Measurements from ENCODE around the gene HBZ.
"Not testable (repeated sequence)": the region's sequence is repeated elsewhere in the genome, so short reads cannot be mapped to it uniquely, and the experiment has no call there.

HBZ gene

GRCh38 chr16:200388-200787 lies 47.9 kb downstream of the HBZ start:
- no peak for DNase-seq
- H3K36me3 ChIP-seq: peaks cover 75% of the 10 kb centered on the region
- no peaks in the 10 kb centered on the region for H3K27me3 ChIP-seq
- no peak overlapping the region for H3K4me3 ChIP-seq (ENCODE audit: low read depth, low read length)
- H3K9me3 ChIP-seq: no peaks in the 10 kb centered on the region
- no peaks in the 10 kb centered on the region for H3K4me1 ChIP-seq
- no peak for TF ChIP-seq CTCF (IDR thresholded peaks at IDR 0.05; ENCODE audit: low read depth, low read length)

GRCh38 chr16:203246-203645 lies 50.8 kb downstream of the HBZ start:
- DNase-seq: no peak
- TF ChIP-seq CTCF (IDR thresholded peaks at IDR 0.05; ENCODE audit: low read depth, low read length): no peak
- Histone ChIP-seq H3K4me1 (no peaks in the 10 kb centered on the region; the same call in 1 of the 2 replicates), H3K27me3 (no peaks in the 10 kb centered on the region), H3K4me3 (ENCODE audit: low read depth, low read length) (no peak overlapping the region), H3K9me3 (no peaks in the 10 kb centered on the region), H3K36me3 (peaks cover 79% of the 10 kb centered on the region)

- peaks cover 79% of the 10 kb centered on the region for H3K36me3 ChIP-seq
- DNase-seq; H3K27me3 ChIP-seq; H3K4me3 ChIP-seq (ENCODE audit: low read depth, low read length); H3K4me1 ChIP-seq; H3K9me3 ChIP-seq: not testable (repeated sequence)
Observed at GRCh38 chr16:204046-204445, 51.6 kb downstream of the HBZ start.

All from BE2C (cell line).